IPS-11a (cell line): ENCODE results near the gene C1orf21.
A peak's percentile ranks its signal among the peaks of the same experiment; 100 is the strongest.
"Not testable (repeated sequence)": the region's sequence is repeated elsewhere in the genome, so short reads cannot be mapped to it uniquely, and the experiment has no call there.

Experiments
- H3K4me3 ChIP-seq: one replicate; pipeline ENCODE4 v1.5.1; 2013; ENCODE audit warnings: low read depth, low read length, control low read depth

Gene C1orf21

GRCh38 chr1:184386312-184387068, at the start of gene C1orf21:
Gene C1orf21 (plus strand): TSS chr1:184387029. CDS start chr1:184477510, 90,481 bp downstream.
- H3K4me3 ChIP-seq, result peak within 1 kb of the TSS; percentile 78

GRCh38 chr1:184337865-184338264, 49.0 kb upstream of the C1orf21 start:
- not testable (repeated sequence) for H3K4me3 ChIP-seq

GRCh38 chr1:184340984-184341383, 45.8 kb upstream of the C1orf21 start:
- H3K4me3 ChIP-seq, result no peak overlapping the region

- no peak overlapping the region for H3K4me3 ChIP-seq
These were observed 36.3 kb upstream of the C1orf21 start for GRCh38 chr1:184350573-184350972.

GRCh38 chr1:184351416-184351975, 35.3 kb upstream of the C1orf21 start:
- H3K4me3 ChIP-seq, result no peak overlapping the region

GRCh38 chr1:184352776-184353175, 34.1 kb upstream of the C1orf21 start:
- no peak overlapping the region for H3K4me3 ChIP-seq

GRCh38 chr1:184354719-184355118, 32.1 kb upstream of the C1orf21 start:
- H3K4me3 ChIP-seq, result no peak overlapping the region

- no peak overlapping the region for H3K4me3 ChIP-seq
These were observed 29.9 kb upstream of the C1orf21 start for GRCh38 chr1:184356891-184357290.

GRCh38 chr1:184358256-184358655, 28.6 kb upstream of the C1orf21 start:
- no peak overlapping the region for H3K4me3 ChIP-seq

GRCh38 chr1:184359909-184360308, 26.9 kb upstream of the C1orf21 start:
- H3K4me3 ChIP-seq, result no peak overlapping the region

- H3K4me3 ChIP-seq, result no peak overlapping the region
These were observed 24.0 kb upstream of the C1orf21 start for GRCh38 chr1:184362876-184363275.

GRCh38 chr1:184365699-184366098, 21.1 kb upstream of the C1orf21 start:
- H3K4me3 ChIP-seq, result no peak overlapping the region

GRCh38 chr1:184366997-184367396, 19.8 kb upstream of the C1orf21 start:
- no peak overlapping the region for H3K4me3 ChIP-seq

GRCh38 chr1:184367427-184368038, 19.3 kb upstream of the C1orf21 start:
- H3K4me3 ChIP-seq, result no peak overlapping the region

GRCh38 chr1:184368354-184368753, 18.5 kb upstream of the C1orf21 start:
- no peak overlapping the region for H3K4me3 ChIP-seq

GRCh38 chr1:184370850-184371249, 16.0 kb upstream of the C1orf21 start:
- no peak overlapping the region for H3K4me3 ChIP-seq

- no peak overlapping the region for H3K4me3 ChIP-seq
These were observed 13.7 kb upstream of the C1orf21 start for GRCh38 chr1:184373155-184373554.

- H3K4me3 ChIP-seq, result no peak overlapping the region
These were observed 10.5 kb upstream of the C1orf21 start for GRCh38 chr1:184376369-184376768.

GRCh38 chr1:184379111-184379752, 7.6 kb upstream of the C1orf21 start:
- H3K4me3 ChIP-seq, result no peak overlapping the region

- H3K4me3 ChIP-seq, result no peak overlapping the region
These were observed 6.4 kb upstream of the C1orf21 start for GRCh38 chr1:184380468-184380867.

GRCh38 chr1:184383772-184384323, 3.0 kb upstream of the C1orf21 start:
- no peak overlapping the region for H3K4me3 ChIP-seq
